HEK293 (cell line): ENCODE measurements around the gene VARS1.

Experiments
- CTCF ChIA-PET: fragments of 350-600 bp; formaldehyde crosslinking; extraction: SDS; loops from one replicate; lab custom pipeline; 2021; ENCODE audit warnings: antibody characterized with exemption; lab: Yijun Ruan, JAX
- POLR2A ChIA-PET: fragments of 300-600 bp; formaldehyde crosslinking; extraction: SDS; loops from one replicate; lab custom pipeline; 2020; ENCODE audit warnings: antibody characterized with exemption, inconsistent platforms; lab: Yijun Ruan, JAX
- H3K27ac ChIP-seq: fragments of 200-500 bp; sonication (Bioruptor generic); 2 replicates; pipeline ENCODE4 v1.5.1; 2014; ENCODE audit warnings: low read depth, low read length, control low read depth, inconsistent platforms; ENCODE audit errors: extremely low read depth
- H3K36me3 ChIP-seq, 2 experiments: fragments of 200-500 bp in 1 of 2; sonication (Bioruptor generic) in 1 of 2; 1 replicate in 1 of 2; 2 replicates in 1 of 2; pipeline ENCODE4 v1.5.1; 2014 to 2017; ENCODE audit warnings: inconsistent platforms in 2 of 2, low read length in 2 of 2; ENCODE audit not compliant: control insufficient read depth in 2 of 2, insufficient read depth in 1 of 2
- H3K4me1 ChIP-seq: fragments of 200-500 bp; sonication (Bioruptor generic); 2 replicates; pipeline ENCODE4 v1.5.1; 2014; ENCODE audit warnings: mild to moderate bottlenecking, low read length, inconsistent platforms; ENCODE audit not compliant: control insufficient read depth, insufficient read depth
- H3K4me3 ChIP-seq: 2 replicates; pipeline ENCODE4 v1.5.1; 2011; ENCODE audit warnings: low read depth, mild to moderate bottlenecking, control low read depth, low read length, moderate library complexity
- H3K9me3 ChIP-seq: fragments of 200-500 bp; sonication (Bioruptor generic); 2 replicates; pipeline ENCODE4 v1.5.1; 2014; ENCODE audit warnings: low read depth, low read length, inconsistent platforms; ENCODE audit not compliant: control insufficient read depth, insufficient read depth
- BCL11B ChIP-seq: fragments of 450-650 bp; formaldehyde crosslinking; IDR thresholded peaks from 2 replicates; pipeline ENCODE4 v1.5.1; 2016; ENCODE audit warnings: low read depth, missing biosample characterization, missing genetic modification characterization
- GLIS2 ChIP-seq: fragments of 450-650 bp; formaldehyde crosslinking; IDR thresholded peaks from 2 replicates; pipeline ENCODE4 v1.5.1; 2016; ENCODE audit warnings: missing biosample characterization, missing genetic modification characterization
- OVOL3 ChIP-seq: fragments of 450-650 bp; formaldehyde crosslinking; IDR thresholded peaks from 2 replicates; pipeline ENCODE4 v1.5.1; 2016; ENCODE audit warnings: missing biosample characterization, missing genetic modification characterization
- PRDM10 ChIP-seq: fragments of 450-650 bp; formaldehyde crosslinking; IDR thresholded peaks from 2 replicates; pipeline ENCODE4 v1.5.1; 2016; ENCODE audit warnings: missing biosample characterization, missing genetic modification characterization
- PRDM6 ChIP-seq: fragments of 450-650 bp; formaldehyde crosslinking; IDR thresholded peaks from 2 replicates; pipeline ENCODE4 v1.5.1; 2017; ENCODE audit warnings: missing biosample characterization, missing genetic modification characterization
- SCRT2 ChIP-seq: fragments of 450-650 bp; formaldehyde crosslinking; IDR thresholded peaks from 2 replicates; pipeline ENCODE4 v1.5.1; 2016; ENCODE audit warnings: missing biosample characterization, missing genetic modification characterization
- TRIM28 ChIP-seq: IDR thresholded peaks from 2 replicates; pipeline ENCODE4 v1.6.1; 2011; ENCODE audit warnings: low read length, control low read depth, borderline replicate concordance
- YY2 ChIP-seq: fragments of 450-650 bp; formaldehyde crosslinking; IDR thresholded peaks from 2 replicates; pipeline ENCODE4 v1.5.1; 2016; ENCODE audit warnings: missing biosample characterization, missing genetic modification characterization
- ZBTB1 ChIP-seq: fragments of 450-650 bp; formaldehyde crosslinking; IDR thresholded peaks from 2 replicates; pipeline ENCODE4 v1.5.1; 2016; ENCODE audit warnings: missing biosample characterization, missing genetic modification characterization
- ZFHX2 ChIP-seq: fragments of 450-650 bp; formaldehyde crosslinking; conservative IDR thresholded peaks from 2 replicates; pipeline ENCODE4 v1.5.1; 2016; ENCODE audit warnings: missing biosample characterization, missing genetic modification characterization
- ZFP41 ChIP-seq: fragments of 450-650 bp; formaldehyde crosslinking; IDR thresholded peaks from 2 replicates; pipeline ENCODE4 v1.5.1; 2016; ENCODE audit warnings: missing biosample characterization, missing genetic modification characterization, borderline replicate concordance
- ZNF121 ChIP-seq: fragments of 450-650 bp; formaldehyde crosslinking; IDR thresholded peaks from 2 replicates; pipeline ENCODE4 v1.5.1; 2016; ENCODE audit warnings: missing biosample characterization, missing genetic modification characterization
- ZNF133 ChIP-seq: fragments of 450-650 bp; formaldehyde crosslinking; IDR thresholded peaks from 2 replicates; pipeline ENCODE4 v1.5.1; 2016; ENCODE audit warnings: missing biosample characterization, missing genetic modification characterization
- ZNF184 ChIP-seq: fragments of 450-650 bp; IDR thresholded peaks from 2 replicates; pipeline ENCODE4 v1.5.1; 2018; ENCODE audit warnings: missing biosample characterization, mild to moderate bottlenecking, missing genetic modification characterization
- ZNF2 ChIP-seq: fragments of 450-650 bp; formaldehyde crosslinking; IDR thresholded peaks from 2 replicates; pipeline ENCODE4 v1.5.1; 2016; ENCODE audit warnings: missing biosample characterization, missing genetic modification characterization
- ZNF274 ChIP-seq, 2 experiments: fragments of 200-500 bp in 1 of 2; fragments of 450-650 bp in 1 of 2; sonication (Bioruptor generic) in 1 of 2; formaldehyde crosslinking in 1 of 2; IDR thresholded peaks; 2 replicates each; pipeline versions ENCODE4 v1.5.1 to v1.6.1; 2014 to 2016; ENCODE audit warnings: borderline replicate concordance in 1 of 2, inconsistent platforms in 1 of 2, low read length in 1 of 2, missing biosample characterization in 1 of 2, missing genetic modification characterization in 1 of 2
- ZNF473 ChIP-seq: fragments of 450-650 bp; formaldehyde crosslinking; IDR thresholded peaks from 2 replicates; pipeline ENCODE4 v1.5.1; 2017; ENCODE audit warnings: missing biosample characterization, missing genetic modification characterization
- ZNF513 ChIP-seq: fragments of 450-650 bp; IDR thresholded peaks from 2 replicates; pipeline ENCODE4 v1.5.1; 2018; ENCODE audit warnings: missing biosample characterization, missing genetic modification characterization
- ZNF555 ChIP-seq: fragments of 450-650 bp; formaldehyde crosslinking; conservative IDR thresholded peaks from 2 replicates; pipeline ENCODE4 v1.5.1; 2017; ENCODE audit warnings: missing biosample characterization, mild to moderate bottlenecking, missing genetic modification characterization, inconsistent platforms
- ZNF621 ChIP-seq: fragments of 450-650 bp; formaldehyde crosslinking; IDR thresholded peaks from 2 replicates; pipeline ENCODE4 v1.5.1; 2017; ENCODE audit warnings: missing biosample characterization, missing genetic modification characterization
- ZNF629 ChIP-seq: fragments of 450-650 bp; formaldehyde crosslinking; IDR thresholded peaks from 2 replicates; pipeline ENCODE4 v1.5.1; 2017; ENCODE audit warnings: missing biosample characterization, missing genetic modification characterization
- ZNF639 ChIP-seq: fragments of 450-650 bp; formaldehyde crosslinking; IDR thresholded peaks from 2 replicates; pipeline ENCODE4 v1.5.1; 2016; ENCODE audit warnings: missing biosample characterization, missing genetic modification characterization

Gene VARS1

GRCh38 chr6:31778193-31778592 lies 17.4 kb downstream of the VARS1 start:
- peak; percentile 10; the same call in 1 of the 2 replicates for TF ChIP-seq GLIS2 (tag by site-specific recombination)
- no peak for TF ChIP-seq ZNF555
- TF ChIP-seq SCRT2 (tag by site-specific recombination), result peak; percentile 61
- TF ChIP-seq, all 188 proteins: peak for 2
- H3K4me3 ChIP-seq, result no peak overlapping the region
- H3K9me3 ChIP-seq, result no peaks in the 10 kb centered on the region
- peaks cover 2 to 51% of the 10 kb centered on the region in 2 experiments; a peak in 2 of 3 replicates for H3K36me3 ChIP-seq
- ChIA-PET POLR2A (interaction anchor here (0.6 to 3.3 kb wide), 11 partner anchors 10 to 353 kb away, joined by 3 to 38 read pairs (median 4); partner anchors contain the start of genes DDAH2, HSPA1A, HSPA1B and HSPA1L), CTCF (interaction anchor here (0.6 to 7.5 kb wide), 6 partner anchors 9 to 174 kb away, joined by 3 to 50 read pairs (median 5); partner anchors contain the start of genes LSM2 and VARS1)
- no peak overlapping the region for H3K27ac ChIP-seq
- peaks cover 4% of the 10 kb centered on the region for H3K4me1 ChIP-seq

GRCh38 chr6:31777667-31778050 lies 17.9 kb downstream of the VARS1 start:
- H3K9me3 ChIP-seq, result no peaks in the 10 kb centered on the region
- POLR2A ChIA-PET, result interaction anchor here (0.6 to 3.3 kb wide), 19 partner anchors 8 to 353 kb away, joined by 3 to 38 read pairs (median 4); partner anchors contain the start of genes CLIC1, DDAH2, HSPA1A and HSPA1B
- H3K36me3 ChIP-seq, result peaks cover 0 to 46% of the 10 kb centered on the region in 2 experiments; a peak in 2 of 3 replicates
- peaks cover 4% of the 10 kb centered on the region for H3K4me1 ChIP-seq
- TF ChIP-seq ZFP41, result no peak
- no peak for TF ChIP-seq ZFHX2
- TF ChIP-seq PRDM10, result no peak
- TF ChIP-seq ZNF2, result no peak
- TF ChIP-seq OVOL3, result no peak
- TF ChIP-seq ZNF184, result no peak
- H3K27ac ChIP-seq, result no peak overlapping the region
- H3K4me3 ChIP-seq, result no peak overlapping the region
- CTCF ChIA-PET, result interaction anchor here (0.6 to 7.5 kb wide), 10 partner anchors 8 to 175 kb away, joined by 3 to 50 read pairs (median 4); partner anchors contain the start of genes LSM2 and VARS1

GRCh38 chr6:31776989-31777666 lies 18.4 kb downstream of the VARS1 start, which contains the start of gene VWA7:
VWA7 (minus strand) TSS chr6:31777328; CDS start chr6:31776779, 549 bp downstream.
- Histone ChIP-seq H3K27ac (no peak within 1 kb of the TSS), H3K4me3 (peak within 1 kb of the TSS; percentile 21), H3K4me1 (peaks cover 4% of the 10 kb centered on the region), H3K36me3 (peaks cover 0 to 41% of the 10 kb centered on the region in 2 experiments; a peak in 2 of 3 replicates), H3K9me3 (no peaks in the 10 kb centered on the region)
- POLR2A ChIA-PET, result interaction anchor here (0.6 to 3.3 kb wide), 18 partner anchors 9 to 113 kb away, joined by 3 to 38 read pairs (median 4); partner anchors contain the start of genes CLIC1, DDAH2, HSPA1A and HSPA1B
- CTCF ChIA-PET, result interaction anchor here (0.6 to 7.5 kb wide), 9 partner anchors 8 to 91 kb away, joined by 3 to 50 read pairs (median 4); partner anchors contain the start of genes LSM2 and VARS1
- TF ChIP-seq ZNF513 (tag by site-specific recombination) (peak; percentile 76), TRIM28 (no peak), ZNF629 (tag by site-specific recombination) (peak; percentile 97), YY2 (tag by site-specific recombination) (no peak), ZNF473 (tag by site-specific recombination) (peak; percentile 93), ZNF274 (IDR thresholded peaks at IDR 0.05; ENCODE audit: low read length) (no peak), ZNF274 (tag by site-specific recombination; IDR thresholded peaks at IDR 0.05; ENCODE audit: borderline replicate concordance) (no peak), ZNF639 (peak; percentile 76), ZNF121 (tag by site-specific recombination) (peak; percentile 62), OVOL3 (no peak), PRDM6 (tag by site-specific recombination) (no peak), ZNF133 (tag by site-specific recombination) (no peak), BCL11B (no peak), ZBTB1 (tag by site-specific recombination) (no peak), ZNF621 (tag by site-specific recombination) (peak; percentile 88; the same call in 1 of the 2 replicates)
